Right renal pelvis (tissue), 4 donors: Measurements from ENCODE around the gene CELF2. TPM values are rescaled to one million over a fixed set of nuclear protein-coding genes. Genes with fewer than 3 reads are reported as not detected.
"Not testable (repeated sequence)": the region's sequence is repeated elsewhere in the genome, so short reads cannot be mapped to it uniquely, and the experiment has no call there.

Source experiments
- DNase-seq, 4 donors: peaks; one replicate each; pipeline ENCODE4 v3.0.0-alpha.2; 2013; ENCODE audit warnings: low read depth in 4 of 4, low spot score in 3 of 4, missing footprints in 1 of 4
- polyA plus RNA-seq, 4 donors: library from polyadenylated mRNA; unstranded; fragments of 120-200 nt; gene quantifications; one replicate each; pipeline ENCODE4 v1.2.1, GENCODE V29; 2013; ENCODE audit not compliant: insufficient read length in 4 of 4

The CELF2 gene
- polyA plus RNA-seq, 4 donors: 12.0 to 14.5 (median 12.3) TPM

DNA sequence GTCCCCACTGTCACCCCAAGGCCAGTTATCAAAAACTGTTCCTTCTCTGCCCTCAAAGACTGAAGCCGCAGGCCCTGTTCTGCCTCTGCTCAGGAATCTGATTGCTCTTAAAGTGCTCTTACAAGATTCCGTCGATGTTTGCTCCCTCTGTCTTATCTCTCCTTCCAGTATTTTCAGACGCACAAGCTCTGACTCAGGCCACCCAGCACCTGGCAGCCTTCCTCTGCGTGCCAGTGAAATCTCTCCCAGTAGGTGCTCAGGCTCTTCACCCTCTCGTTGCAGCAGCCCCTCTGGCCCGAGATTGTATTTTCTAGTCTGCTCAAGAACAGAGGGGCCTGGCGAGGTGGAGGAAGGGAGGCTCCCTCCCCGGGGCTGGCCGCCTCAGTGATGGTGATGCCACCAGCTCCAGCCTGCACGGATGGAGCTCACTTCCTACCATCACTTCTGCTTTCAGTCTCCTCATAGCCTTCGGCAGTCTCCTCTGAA, 317.5 kb downstream of the CELF2 start:
- DNase-seq: no peak

DNA sequence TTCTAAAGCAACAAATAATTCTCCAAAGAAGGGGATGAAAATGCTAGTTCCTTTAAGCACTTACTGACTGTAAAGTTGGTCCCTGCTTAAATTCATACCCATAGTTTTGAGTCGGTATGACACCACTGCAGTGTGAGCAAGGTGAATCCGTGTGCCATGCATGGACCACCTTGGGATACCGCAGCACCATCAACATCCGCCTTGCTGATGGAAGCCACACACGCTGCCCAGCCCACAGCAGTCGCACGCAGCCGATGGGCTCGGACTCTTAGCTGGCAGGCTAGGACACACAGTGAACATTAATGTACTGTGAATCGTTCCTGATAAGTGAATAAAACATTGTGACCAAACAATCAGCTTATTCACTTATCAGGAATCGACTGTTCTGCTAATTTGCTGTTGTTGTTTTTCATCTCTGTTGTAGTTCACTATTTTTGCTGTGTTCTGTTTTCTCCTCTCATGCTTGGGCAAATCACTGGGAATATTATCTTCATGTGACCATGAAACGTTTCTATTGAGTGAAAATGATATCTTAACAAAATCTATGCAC, 318.3 kb downstream of the CELF2 start:
- no peak for DNase-seq

DNA sequence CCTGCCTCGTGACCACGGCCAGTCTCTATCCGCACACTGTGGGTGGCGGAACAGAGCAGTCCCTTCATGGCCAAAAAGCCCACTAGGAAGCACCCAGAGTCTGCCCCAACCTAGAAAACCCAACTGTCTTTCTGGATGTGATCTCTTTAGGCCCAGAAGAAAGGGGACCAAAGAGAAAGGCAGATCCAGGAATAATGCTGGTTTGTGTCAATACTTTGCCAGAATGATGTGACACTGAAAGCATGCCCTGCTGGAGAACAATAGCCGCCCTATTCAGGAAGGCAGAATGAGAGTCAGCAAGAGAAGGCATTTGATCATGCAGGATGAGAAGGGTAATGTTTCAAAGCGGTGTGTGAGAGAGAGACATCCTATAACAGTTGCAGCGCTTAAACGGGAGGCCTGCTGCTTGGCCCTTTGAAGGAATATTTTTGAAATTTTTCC, 319.1 kb downstream of the CELF2 start:
- no peak for DNase-seq

DNA sequence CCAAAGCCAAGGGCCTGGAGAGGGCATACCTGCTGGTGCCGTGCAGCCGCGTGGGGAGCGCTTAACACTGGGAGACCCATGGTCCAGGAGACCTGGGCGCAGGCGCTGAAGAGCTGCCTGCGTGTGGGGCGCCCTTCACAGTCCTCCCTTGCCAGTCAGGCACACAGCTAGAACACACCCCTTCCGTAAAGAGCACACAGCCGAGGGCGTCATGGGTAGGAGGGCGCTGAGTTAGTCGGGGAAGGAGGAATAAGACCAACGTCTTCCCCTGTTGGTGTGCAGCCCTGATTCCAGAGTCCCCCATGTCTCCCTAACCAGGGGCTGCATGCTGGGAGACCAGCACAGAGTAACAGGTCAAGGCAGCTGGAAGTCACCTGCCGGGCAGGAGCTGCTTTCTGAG, 319.8 kb downstream of the CELF2 start:
- no peak for DNase-seq

DNA sequence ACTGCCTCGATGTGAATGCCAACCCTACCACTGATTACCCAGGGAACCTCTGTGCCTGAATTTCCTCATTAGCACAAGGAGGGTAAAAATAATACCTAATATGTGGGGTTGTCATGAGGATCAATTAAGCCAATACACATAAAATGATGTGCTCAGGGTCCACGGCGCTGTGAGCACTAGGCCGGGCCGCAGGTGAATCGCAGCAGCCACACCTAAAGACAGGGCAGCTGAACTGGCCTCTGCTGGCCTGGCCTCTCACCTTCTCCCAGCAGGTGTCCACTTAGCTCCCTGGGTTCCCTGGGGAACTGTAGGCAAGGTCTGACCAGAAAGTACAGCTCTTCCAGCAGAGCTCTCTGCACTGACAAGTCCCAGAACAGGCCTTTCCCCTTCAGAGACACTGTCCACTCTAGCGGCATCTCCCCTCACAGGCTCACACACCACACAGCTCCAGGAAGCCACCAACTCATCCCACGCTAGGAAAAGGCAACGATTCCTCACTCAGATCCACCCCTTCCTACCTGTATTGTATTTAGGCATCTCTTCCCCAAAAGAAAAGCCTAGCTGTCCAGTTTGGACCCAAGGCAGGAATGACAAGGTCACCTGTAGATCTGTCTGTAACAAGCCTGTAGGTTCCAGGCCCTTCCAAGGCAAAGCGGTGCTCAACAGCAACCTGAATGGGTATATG, 320.6 kb downstream of the CELF2 start:
- no peak for DNase-seq

DNA sequence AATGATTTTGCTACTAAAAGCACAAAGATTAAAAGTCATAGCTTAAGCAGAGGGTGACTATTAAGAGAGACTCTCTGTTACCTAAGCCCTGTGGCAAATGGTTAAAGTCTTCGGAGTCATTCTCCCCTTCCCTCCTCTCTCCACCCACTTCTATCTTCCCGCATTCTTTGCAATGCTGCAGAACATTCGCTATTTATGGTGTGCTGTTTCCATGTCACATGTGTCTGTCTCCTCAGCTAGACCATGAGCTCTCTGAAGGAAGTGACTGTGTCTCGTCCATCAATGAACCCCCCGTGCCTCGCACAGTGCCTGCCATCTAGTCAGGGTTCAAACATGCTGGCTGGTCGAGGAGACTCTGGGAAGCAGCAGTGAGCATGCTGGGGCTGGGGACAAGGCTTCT, 321.3 kb downstream of the CELF2 start:
- no peak for DNase-seq

DNA sequence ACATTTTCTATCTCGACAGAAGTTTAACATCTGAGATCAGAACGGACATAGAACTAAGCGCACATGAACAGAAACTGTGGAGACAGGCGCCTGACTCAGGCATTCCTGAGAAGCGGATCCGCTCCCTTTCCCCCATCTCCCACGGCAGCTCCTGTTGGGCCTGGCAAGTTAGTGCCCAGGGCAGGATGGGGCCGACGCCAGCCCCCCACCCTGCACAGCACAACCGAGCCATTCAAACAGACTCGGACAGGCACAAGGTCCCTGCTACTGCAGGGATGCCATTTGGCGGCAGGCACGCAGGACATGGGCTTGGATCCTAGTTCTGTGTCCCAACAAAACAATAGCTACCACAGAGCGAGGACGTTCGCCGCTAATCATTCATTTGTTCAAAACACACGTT, 322.0 kb downstream of the CELF2 start:
- DNase-seq: no peak

DNA sequence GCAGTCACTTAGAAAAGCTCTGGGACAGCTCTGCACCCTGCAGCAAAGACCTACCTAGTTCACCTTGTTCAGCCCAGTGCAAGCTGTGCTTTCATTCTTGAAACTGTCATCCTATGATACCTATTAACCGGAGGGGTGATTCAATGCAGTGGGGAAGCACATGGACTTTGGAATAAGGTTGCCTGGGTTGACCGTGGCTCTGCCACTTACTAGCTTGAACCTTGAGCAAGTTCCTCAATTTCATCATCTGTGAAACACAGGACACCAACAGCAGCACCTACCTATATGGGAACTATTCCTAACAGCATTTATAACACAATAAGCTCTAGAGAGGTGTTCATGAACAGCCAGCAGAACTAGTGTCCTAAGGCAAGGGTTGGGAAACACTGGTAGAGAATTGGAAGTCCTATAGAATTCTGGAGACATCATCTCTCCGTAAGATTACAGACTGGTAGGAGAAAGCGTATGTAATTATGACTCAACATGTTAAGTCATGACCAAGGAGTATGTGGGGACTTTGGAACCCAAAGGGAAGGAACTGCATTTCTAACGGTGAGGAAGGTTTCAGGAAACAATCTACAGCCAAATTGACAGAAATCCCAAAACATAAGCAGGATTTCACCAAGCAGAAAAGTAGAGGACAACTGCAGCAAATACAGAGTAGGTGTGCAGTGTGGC, 323.8 kb downstream of the CELF2 start:
- DNase-seq: no peak

DNA sequence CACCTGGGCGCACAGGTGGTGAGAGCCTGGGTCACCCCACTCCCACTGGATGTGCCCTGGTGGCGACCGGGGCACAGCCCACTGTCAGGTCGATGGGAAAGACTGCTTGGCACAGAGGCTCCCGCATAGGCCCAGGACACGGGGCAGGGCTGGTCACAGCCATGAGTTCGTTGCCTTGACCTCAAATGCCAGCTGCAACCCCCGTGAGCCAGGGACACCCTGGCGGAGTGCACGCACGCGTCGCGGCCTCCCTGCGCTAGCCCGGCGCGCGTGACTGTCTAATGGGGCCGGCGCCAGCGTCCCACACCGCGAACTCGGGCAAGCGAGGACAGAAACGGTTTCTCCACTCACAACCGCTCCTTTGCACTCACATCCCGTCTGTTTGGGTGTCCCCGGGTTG, 326.4 kb downstream of the CELF2 start:
- no peak for DNase-seq

DNA sequence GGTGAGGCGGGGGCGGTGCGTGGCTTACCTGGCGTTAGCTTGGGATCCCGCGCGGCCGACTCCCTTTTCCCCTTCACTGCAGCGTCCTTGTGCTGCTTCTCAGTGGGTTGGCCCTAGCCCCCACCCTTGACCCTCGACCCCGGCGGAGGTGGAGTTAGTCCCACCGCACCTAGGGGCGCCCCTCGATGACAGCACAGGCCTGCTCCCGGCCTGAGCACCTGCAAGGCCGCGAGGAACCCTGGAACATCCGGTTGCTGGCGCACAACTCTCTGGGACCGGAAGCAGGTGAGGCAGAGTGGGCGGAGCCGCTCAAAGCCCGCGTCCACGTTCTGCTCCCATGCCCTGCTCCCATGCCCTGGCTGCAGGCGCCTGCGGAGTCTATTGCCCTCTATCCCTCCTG, 326.9 kb downstream of the CELF2 start:
- DNase-seq: no peak

DNA sequence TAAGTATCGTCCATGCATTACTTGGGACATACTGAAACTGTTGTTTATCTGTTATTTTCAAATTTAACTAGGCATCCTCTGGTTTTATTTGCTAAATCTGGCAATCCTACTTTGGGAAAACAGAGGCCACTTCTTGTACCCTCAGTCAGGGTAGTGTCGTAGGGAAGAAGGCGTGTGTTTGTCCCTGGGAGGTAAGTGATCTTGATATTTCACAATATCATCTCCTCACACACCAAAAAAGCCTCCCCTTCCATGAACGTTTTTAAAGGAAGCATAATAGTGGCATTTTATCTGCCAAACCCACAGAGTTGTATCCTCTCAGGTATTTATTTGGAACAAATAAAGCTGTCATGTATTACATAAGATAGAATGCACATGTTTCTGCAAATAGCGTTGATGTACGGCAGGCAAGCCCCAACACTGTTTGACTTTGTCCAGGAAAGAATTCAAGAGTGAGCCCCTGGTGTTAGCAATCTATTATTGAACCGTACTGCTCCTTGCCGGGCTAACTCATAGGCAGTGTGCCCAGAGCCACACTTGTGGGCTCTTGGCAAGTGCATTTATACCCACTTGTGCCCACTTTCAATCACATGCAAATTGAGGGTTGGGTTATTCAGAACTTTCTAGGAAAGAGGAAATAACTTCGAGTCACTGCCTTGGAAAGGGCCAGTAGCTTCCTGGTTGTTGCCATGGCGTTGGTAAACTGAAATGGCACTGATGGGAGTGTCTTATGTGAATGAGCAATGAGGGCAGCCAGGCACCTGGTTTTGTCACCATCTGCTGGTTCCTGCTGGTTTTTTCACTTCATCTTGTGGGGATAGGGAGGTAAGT, 327.8 kb downstream of the CELF2 start:
- no peak for DNase-seq

DNA sequence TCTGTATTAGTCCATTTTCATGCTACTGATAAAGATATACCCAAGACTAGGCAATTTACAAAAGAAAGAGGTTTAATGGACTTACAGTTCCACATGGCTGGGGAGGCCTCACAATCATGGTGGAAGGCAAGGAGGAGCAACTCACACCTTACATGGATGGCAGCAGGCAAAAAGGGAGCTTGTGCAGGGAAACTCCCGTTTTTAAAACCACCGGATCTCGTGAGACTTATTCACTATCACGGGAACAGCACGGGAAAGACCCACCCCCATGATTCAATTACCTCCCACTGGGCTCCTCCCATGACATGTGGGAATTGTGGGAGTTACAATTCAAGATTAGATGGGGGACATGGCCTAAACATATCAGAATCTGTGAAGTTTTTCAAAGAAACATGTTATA, 329.9 kb downstream of the CELF2 start:
- not testable (repeated sequence) for DNase-seq

DNA sequence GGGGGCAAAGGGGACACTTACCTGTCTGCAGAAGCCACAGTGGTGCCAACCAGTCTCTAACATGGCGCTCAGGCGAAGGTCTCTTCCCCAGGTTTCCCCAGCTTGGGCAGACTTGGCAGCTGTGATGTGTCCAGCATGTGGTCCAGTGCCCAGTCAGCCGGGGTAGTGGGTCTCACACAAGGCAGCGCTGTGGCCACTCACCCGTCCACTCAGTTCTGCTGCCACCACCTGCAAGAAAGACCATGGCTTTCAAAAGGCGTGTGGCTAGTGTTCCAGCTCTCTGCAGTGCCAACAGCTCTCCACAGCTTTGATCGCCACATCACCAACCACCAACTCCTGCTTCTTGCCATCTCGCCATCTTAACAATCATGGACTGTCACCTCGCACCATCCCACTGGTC, 334.1 kb downstream of the CELF2 start:
- no peak for DNase-seq

DNA sequence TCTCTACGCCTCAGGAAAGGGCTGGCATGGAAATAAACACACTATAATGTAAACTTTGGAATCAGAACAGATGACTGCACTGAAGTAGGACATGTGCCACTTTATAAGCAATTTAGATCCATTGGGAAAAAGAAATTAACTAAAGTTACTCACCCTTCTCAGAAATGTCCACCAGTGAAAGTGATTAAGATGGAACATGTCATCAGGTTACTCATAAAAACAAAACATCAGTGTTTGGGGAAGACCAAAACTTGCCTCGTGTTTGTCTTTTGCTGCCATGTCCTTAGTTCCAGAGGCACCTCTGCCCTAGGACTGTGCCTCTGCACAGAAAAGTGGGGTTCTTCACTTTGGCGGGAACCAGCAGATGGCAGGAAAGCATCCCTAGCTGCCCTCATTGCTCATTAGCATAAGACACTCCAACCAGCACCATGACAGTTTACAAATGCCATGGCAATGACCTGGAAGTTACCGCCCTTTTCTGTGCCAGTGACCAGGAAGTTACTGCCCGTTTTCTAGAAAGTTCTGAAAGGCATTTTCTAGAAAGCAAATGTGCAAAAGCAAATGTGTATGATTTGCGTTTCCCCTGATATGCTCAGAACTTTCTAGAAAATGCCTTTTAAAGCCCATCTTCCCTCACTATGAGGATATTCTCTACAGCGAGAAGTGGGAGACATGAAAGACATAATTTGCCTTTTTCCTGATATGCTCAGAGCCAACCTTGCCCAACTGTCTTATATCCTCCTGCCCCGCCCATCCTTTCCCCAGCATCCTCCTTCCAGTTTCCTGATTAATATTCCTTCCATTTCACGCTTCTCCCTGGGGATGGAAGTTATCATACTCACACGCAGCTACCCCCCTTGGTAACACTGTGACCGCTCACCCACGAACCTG, 335.6 kb downstream of the CELF2 start:
- DNase-seq: no peak

DNA sequence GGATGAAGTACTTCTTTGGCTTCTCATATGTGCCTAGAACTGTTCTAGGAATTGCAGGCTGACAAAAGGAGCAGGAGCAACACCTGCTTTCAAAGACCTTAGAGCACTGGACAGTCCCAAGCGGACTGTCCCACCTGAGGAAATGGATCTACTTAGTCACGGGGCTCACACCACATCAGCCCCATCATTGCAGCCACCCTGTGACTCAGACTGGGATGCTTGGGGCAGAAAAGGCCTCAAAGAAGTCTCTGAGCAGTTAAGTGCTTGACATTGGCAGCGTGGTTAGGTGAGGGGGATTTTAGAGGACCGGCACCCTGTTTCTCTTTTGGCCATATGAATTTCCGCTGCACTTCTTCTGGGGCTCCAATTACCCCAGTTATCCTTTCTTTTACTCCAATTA, 337.2 kb downstream of the CELF2 start:
- DNase-seq: no peak

DNA sequence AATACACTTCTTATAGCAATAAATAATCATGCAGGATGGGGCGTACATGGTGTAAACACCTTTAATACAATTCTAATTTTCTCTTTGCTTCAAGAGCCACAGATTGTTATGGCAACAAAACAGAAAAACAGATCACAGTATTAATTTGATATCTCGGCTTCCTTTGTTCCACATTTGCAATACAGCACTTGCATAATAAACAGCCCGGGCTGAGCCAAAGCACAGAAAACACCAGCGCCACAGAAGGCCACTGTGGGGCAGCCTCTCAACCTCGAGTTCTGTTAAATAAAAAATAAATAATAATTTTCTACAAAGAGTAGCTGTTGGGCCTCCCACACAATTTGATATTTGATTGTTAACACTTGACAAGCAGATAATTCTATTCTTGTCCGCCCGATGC, 337.9 kb downstream of the CELF2 start:
- no peak for DNase-seq

DNA sequence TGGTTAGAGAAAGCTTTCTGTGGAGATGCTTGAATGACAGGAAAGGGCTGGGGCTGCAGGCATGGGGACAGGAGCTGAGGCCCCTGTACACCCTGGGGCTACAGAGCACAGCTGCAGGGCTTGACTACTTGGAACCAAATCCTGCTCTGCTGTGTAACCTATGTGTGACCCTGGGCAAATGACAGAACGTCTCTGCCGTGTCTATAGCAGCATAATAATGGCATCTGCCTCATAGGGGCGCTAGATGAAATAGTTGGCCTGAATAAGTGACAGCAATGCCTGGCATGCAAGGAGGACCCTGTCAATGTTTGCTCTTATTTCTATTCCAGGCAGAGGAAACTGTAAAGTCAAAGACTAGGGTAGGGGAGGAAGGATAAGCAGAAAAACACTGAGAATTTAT, 339.8 kb downstream of the CELF2 start:
- no peak for DNase-seq

DNA sequence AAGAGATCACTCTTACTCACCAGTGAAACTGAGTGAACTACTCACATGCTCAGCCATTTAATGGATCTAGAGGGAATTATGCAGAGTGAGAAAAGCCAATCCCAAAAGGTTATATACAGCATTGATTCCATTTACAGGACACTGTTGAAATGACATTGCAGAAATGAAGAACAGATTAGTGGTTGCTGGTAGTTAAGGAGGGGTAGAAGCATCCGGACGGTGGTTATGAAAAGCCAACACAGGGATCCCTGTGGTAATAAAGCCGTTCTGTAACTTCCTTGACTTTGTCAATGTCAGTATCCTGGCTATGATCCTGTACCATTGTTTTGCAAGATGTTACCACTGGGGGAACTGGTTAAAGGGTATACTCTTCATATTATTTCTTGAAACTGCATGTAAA, 340.3 kb downstream of the CELF2 start:
- no peak for DNase-seq

DNA sequence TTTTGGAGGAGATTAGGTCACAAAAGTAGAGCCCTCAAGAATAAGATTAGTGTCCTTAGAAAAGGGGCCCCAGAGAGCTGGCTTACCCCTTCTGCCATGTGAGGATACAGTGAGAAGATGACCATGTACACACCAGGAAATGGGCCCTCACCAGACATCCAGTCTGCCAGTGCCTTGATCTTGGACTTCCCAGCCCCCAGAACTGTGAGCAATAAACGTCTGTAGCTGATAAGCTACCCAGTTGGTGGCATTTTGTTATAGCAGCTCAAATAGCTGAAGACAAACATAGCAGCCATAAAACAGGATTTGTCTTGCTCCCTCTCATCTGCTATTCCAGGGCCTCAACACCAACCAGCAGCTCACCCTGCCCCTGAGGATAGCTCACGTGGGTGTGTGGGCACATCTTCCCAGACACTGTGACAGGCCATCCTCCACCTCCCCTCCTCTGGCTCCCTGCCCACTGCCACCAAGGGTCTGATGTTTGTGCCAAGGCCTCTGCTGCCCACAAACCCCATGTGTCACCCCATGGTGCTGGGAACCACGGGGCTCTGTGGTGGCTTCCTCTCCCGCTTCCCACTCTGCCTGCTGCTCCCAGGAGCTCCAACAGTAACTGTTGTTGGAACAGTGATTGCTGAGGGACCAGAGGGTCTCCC, 341.4 kb downstream of the CELF2 start:
- no peak for DNase-seq

DNA sequence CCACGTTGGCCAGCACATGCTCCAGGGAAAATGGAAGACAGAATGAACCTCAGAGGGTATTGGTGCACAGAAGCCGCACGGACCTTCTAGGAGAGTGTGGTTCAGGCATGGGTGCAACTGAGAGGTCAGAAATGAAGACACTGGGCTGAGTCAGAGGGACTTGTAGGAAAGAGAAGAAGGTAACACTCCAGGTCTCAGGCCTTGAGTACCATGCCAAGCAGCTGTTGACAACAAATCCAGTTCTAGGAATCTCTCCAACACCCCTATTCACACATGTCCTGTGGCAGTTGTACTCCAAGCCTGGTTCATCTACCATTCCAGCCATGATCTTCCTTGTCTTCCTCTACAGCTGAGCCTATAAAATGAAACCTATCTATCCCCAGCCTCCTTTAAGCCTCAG, 342.2 kb downstream of the CELF2 start:
- DNase-seq: no peak
